Right lobe of liver (tissue), 6 donors: ENCODE measurements around the gene FKBP1A. TPM values are rescaled to one million over a fixed set of nuclear protein-coding genes. Genes with fewer than 3 reads are reported as not detected.

Source experiments
- ATAC-seq, 4 donors: fragments of 200-7000 bp; cut with Tn5 transposase; one replicate each; pipeline ENCODE4 v1.9.1; 2020; ENCODE audit warnings: mild to moderate bottlenecking in 4 of 4, moderate library complexity in 4 of 4
- DNase-seq, 3 donors: peaks; one replicate each; pipeline ENCODE4 v3.0.0-alpha.2; 2020
- H3K27ac ChIP-seq, 3 donors: fragments of 200-600 bp; one replicate each; pipeline ENCODE4 v1.8.0; 2022
- H3K27me3 ChIP-seq, 2 donors: fragments of 200-600 bp; one replicate each; pipeline ENCODE4 v1.8.0; 2022
- H3K36me3 ChIP-seq, 4 donors: fragments of 200-600 bp; sonication (generic) in 1 of 4; one replicate each; pipeline versions ENCODE4 v1.5.1 to v1.8.0; 2017 to 2022; ENCODE audit warnings: control low read depth in 1 of 4
- H3K4me1 ChIP-seq, 4 donors: fragments of 200-600 bp; sonication (generic) in 1 of 4; one replicate each; pipeline versions ENCODE4 v1.5.1 to v1.8.0; 2017 to 2022; ENCODE audit warnings: control low read depth in 1 of 4
- H3K4me3 ChIP-seq, 3 donors: fragments of 200-600 bp; one replicate each; pipeline ENCODE4 v1.8.0; 2022
- H3K9me3 ChIP-seq, 4 donors: fragments of 200-600 bp; sonication (generic) in 1 of 4; one replicate each; pipeline versions ENCODE4 v1.5.1 to v1.8.0; 2017 to 2022; ENCODE audit warnings: control low read depth in 1 of 4
- CTCF ChIP-seq, 4 donors: fragments of 200-600 bp in 3 of 4; fragments of 450-650 bp in 1 of 4; IDR thresholded peaks; one replicate each; pipeline versions ENCODE4 v1.5.1 to v1.8.0; 2016 to 2022; ENCODE audit warnings: antibody characterized with exemption in 4 of 4, mild to moderate bottlenecking in 2 of 4
- POLR2A ChIP-seq: fragments of 450-650 bp; IDR thresholded peaks from one replicate; pipeline ENCODE4 v1.6.1; 2017; ENCODE audit warnings: antibody characterized with exemption, mild to moderate bottlenecking
- WGBS: methylation state at CpG from one replicate; pipeline ENCODE4 v1.1.6; 2018; ENCODE audit warnings: low coverage, low lambda C conversion rate; ENCODE audit not compliant: insufficient coverage; ENCODE audit errors: missing lambda C conversion rate; 5-methylcytosine and 5-hydroxymethylcytosine counted together
- intact Hi-C, 2 donors: fragments of 100-400 bp; cut with DNase I; formaldehyde crosslinking; loops; one replicate each; pipeline versions ENCODE4 v1.11.2 to v1.14.1; 2022
- total RNA-seq, 6 experiments: library from RNA; depleted of rRNA in 2 of 6; stranded (reverse); fragments of >200 nt in 2 of 6; fragmentation: NEBNext Ultra II Directional in 3 of 6; extraction: Animal tissue kit (Norgen Biotek cat#: 25700) in 3 of 6; gene quantifications; one replicate each; pipeline versions ENCODE4 v1.1.0 to v1.2.4, GENCODE V29; 2016 to 2023
- donor health status: DM: no; HTN: yes; CAD: no.
- donor health status: DM: no; HTN: no; CAD: no.
- donor health status: DM: no; HTN: no; CAD: no.
- donor health status: DM: no; HTN: yes; CAD: no.
- donor health status: DM: no; HTN: yes; CAD: no.

FKBP1A gene
- total RNA-seq, 6 experiments from 2014 or later = 56.9 to 86.9 (median 63.4) TPM

GRCh38 chr20:1383623-1384404 lies 9.0 kb downstream of the FKBP1A start:
- Histone ChIP-seq H3K4me1 (peaks cover 0 to 26% (median 10%) of the 10 kb centered on the region in 4 donors), H3K36me3 (no peaks in the 10 kb centered on the region), H3K27ac (no peak overlapping the region), H3K9me3 (no peaks in the 10 kb centered on the region), H3K27me3 (no peaks in the 10 kb centered on the region), H3K4me3 (no peak overlapping the region)
- DNase-seq = no peak
- ATAC-seq = no peak
- TF ChIP-seq CTCF (IDR thresholded peaks at IDR 0.05) (no peak), POLR2A (no peak)
- 82% methylated on average over 4 of the region's 5 CpGs for whole genome bisulfite sequencing
- intact Hi-C loops = loop anchor here in 1 of 2 donors (10.0 kb wide), 1 partner anchor 59 kb away; the partner anchor contains the start of gene SDCBP2

DNA sequence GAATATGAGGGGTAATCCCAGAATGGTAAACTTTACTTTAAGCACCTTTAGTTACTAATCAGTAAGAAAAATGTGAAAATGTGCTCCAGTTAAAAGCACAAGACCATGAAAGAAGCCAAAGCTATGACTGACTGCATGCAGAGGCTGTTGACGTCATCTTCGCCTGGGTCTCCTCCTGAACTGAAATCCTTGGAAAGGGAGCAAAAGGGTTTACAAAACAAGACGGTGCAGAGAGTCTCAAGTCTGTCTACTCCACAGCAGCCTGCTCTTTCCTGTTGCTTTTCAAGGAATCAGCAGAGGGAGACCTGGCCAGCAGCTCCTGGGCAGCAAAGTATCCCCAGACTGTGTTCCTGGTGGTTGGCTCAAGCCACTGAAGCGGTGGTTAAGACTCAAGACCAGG lies 10.2 kb downstream of the FKBP1A start:
- DNase-seq (no peak), ATAC-seq (no peak)
- Histone ChIP-seq H3K27me3 (no peaks in the 10 kb centered on the region), H3K4me1 (peaks cover 0 to 34% (median 9%) of the 10 kb centered on the region in 4 donors), H3K27ac (no peak overlapping the region), H3K9me3 (no peaks in the 10 kb centered on the region), H3K4me3 (no peak overlapping the region), H3K36me3 (no peaks in the 10 kb centered on the region)
- no peak for TF ChIP-seq POLR2A
- TF ChIP-seq CTCF (IDR thresholded peaks at IDR 0.05) = no peak
- intact Hi-C loops = loop anchor here in 1 of 2 donors (10.0 kb wide), 1 partner anchor 58 kb away; the partner anchor contains the start of gene SDCBP2
- WGBS = 89% methylated on average over 2 of the region's 4 CpGs

DNA sequence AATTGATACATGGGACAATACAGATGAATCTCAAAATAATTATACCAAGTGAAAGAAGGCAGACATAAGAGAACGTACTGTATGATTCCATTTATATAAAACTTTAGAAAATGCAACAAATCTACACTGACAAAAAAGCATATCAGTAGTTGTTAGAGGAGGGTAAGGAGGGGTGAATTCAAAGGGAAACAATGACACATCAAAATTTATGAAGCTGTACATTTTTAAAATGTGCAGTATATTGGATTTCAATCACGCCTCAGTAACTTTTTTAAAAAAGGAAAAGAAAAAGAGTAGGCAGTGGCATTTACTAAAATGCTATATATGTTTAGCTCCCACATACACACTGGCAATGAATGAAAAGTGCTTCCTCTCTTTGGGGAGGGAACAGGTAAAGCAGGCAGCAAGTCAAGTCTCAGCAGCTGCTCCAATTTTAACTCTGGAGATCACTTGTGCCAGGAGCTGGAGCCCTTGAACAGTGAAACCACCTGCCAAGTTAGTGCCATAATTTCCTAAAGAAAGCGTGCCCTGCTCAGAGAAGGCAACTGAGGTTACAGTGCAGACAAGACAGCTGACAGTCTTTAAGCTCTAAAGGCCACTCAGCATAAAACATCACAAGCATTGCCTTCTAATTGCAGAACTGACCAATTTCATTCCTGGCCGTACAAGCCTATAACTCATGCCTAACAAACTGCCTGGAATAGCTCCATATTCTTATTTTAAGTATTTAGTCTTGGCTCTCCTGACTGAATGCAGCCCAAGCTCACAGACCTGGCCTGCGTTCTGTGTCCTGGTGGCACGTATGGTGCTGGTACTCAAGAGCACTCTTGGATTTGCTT lies 10.9 kb downstream of the FKBP1A start:
- ATAC-seq (no peak), DNase-seq (no peak)
- intact Hi-C loops = loop anchor here in 1 of 2 donors (10.0 kb wide), 1 partner anchor 57 kb away; the partner anchor contains the start of gene SDCBP2
- Histone ChIP-seq H3K9me3 (no peaks in the 10 kb centered on the region), H3K4me1 (peaks cover 0 to 41% (median 12%) of the 10 kb centered on the region in 4 donors), H3K27me3 (no peaks in the 10 kb centered on the region), H3K36me3 (no peaks in the 10 kb centered on the region), H3K27ac (no peak overlapping the region), H3K4me3 (no peak overlapping the region)
- TF ChIP-seq CTCF (IDR thresholded peaks at IDR 0.05) (no peak), POLR2A (no peak)
- WGBS = 69% methylated on average over 6 of the region's 6 CpGs

GRCh38 chr20:1378735-1379125 lies 14.1 kb downstream of the FKBP1A start:
- TF ChIP-seq POLR2A = no peak
- H3K36me3 ChIP-seq = no peaks in the 10 kb centered on the region
- no peak for ATAC-seq
- no peak overlapping the region for H3K27ac ChIP-seq
- H3K27me3 ChIP-seq = no peaks in the 10 kb centered on the region
- intact Hi-C loops = no loop called here
- 78% methylated on average over 5 of the region's 6 CpGs for WGBS
- DNase-seq = no peak
- peaks cover 0 to 33% (median 13%) of the 10 kb centered on the region in 4 donors for H3K4me1 ChIP-seq
- H3K9me3 ChIP-seq = no peaks in the 10 kb centered on the region
- no peak overlapping the region for H3K4me3 ChIP-seq
